Astrocyte of the cerebellum (primary cell): ENCODE results near the gene AAK1.

Source experiments
- DNase-seq: peaks from one replicate; pipeline ENCODE4 v3.0.0-alpha.2; 2011; ENCODE audit warnings: low read depth
- H3K4me3 ChIP-seq: 2 replicates; pipeline ENCODE4 v1.5.1; 2011; ENCODE audit warnings: mild to moderate bottlenecking, low read depth, low read length, moderate library complexity
- in situ Hi-C: cut with HindIII; loops from 2 replicates; pipeline ENCODE4 v1.10.0; 2017; ENCODE audit warnings: low sequenced_read_pairs
- TF ChIP-seq, protein P1 (sequence below): IDR thresholded peaks from 2 replicates; pipeline ENCODE4 v1.5.1; 2012; ENCODE audit warnings: low read length, low read depth, moderate library complexity, mild to moderate bottlenecking; ENCODE audit errors: missing control alignments

The AAK1 gene

GRCh38 chr2:69514819-69515218 is 128.7 kb downstream of the AAK1 start:
- TF ChIP-seq, protein P1, sequence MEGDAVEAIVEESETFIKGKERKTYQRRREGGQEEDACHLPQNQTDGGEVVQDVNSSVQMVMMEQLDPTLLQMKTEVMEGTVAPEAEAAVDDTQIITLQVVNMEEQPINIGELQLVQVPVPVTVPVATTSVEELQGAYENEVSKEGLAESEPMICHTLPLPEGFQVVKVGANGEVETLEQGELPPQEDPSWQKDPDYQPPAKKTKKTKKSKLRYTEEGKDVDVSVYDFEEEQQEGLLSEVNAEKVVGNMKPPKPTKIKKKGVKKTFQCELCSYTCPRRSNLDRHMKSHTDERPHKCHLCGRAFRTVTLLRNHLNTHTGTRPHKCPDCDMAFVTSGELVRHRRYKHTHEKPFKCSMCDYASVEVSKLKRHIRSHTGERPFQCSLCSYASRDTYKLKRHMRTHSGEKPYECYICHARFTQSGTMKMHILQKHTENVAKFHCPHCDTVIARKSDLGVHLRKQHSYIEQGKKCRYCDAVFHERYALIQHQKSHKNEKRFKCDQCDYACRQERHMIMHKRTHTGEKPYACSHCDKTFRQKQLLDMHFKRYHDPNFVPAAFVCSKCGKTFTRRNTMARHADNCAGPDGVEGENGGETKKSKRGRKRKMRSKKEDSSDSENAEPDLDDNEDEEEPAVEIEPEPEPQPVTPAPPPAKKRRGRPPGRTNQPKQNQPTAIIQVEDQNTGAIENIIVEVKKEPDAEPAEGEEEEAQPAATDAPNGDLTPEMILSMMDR, result no peak
- no peak for DNase-seq
- in situ Hi-C loops, result no loop called here
- no peak overlapping the region for H3K4me3 ChIP-seq

DNA sequence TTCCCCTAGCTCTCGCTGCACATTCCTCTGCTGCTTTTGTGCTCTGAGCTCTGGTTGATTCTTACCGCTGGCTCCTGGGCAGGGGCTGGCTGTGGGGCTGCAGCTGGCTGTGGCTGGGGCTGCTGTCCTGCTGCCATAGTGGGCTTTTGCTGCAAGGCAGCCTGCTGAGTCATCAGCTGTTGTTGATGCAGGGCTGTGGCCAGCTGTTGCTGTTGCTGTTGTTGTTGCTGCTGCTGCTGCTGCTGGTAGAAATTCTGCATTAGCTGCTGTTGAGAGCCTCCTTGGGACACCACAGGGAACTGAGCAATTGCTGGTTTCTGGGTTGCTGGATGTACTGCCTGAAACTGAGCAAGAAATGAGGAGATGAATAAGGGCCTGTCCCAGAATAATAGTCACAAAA is 129.1 kb downstream of the AAK1 start:
- DNase-seq, result peak; percentile 81
- in situ Hi-C loops, result no loop called here
- H3K4me3 ChIP-seq, result no peak overlapping the region
- TF ChIP-seq, protein P1, result peak; percentile 25

DNA sequence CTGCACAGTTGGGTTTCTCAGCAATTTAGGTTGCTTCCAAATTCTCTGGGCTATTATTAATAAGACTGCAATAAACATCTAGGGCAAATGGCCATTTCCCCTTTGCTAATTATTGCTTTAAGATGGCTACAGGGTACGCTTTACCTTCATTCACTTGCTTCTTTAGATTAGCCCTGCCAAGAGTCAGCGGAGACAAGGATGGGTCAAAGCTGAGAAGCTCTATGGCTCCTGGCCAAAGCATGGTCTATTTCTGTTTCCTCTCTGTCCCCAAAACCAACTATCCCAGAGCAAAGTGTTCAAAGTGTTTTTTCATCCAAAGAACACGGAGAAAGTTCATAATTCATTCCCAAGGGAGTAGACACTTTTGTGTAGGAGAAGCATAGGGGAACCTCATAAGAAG is 131.1 kb downstream of the AAK1 start:
- TF ChIP-seq, protein P1, result no peak
- H3K4me3 ChIP-seq, result no peak overlapping the region
- in situ Hi-C loops, result no loop called here
- no peak for DNase-seq

GRCh38 chr2:69510204-69510603 is 133.3 kb downstream of the AAK1 start:
- TF ChIP-seq, protein P1, result no peak
- in situ Hi-C loops, result no loop called here
- no peak for DNase-seq
- H3K4me3 ChIP-seq, result no peak overlapping the region

DNA sequence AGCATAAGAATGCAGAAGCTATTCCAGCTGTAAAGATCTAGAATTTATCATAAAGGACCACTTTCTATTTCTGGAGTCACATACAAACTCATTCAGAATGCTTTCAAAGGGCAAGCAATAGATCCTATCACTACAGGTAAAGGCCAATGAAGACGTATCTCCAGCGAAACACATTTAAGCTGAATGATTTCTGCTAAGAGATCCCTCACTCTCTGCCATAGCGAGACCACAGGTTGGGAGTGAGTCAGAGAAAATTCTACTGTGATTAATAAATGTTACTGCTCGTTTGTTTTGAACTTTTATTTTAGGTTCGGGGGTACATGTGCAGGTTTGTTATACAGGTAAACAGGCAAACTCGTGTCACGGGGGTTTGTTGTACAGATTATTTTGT is 133.8 kb downstream of the AAK1 start:
- H3K4me3 ChIP-seq, result no peak overlapping the region
- in situ Hi-C loops, result no loop called here
- no peak for DNase-seq
- TF ChIP-seq, protein P1, result no peak

DNA sequence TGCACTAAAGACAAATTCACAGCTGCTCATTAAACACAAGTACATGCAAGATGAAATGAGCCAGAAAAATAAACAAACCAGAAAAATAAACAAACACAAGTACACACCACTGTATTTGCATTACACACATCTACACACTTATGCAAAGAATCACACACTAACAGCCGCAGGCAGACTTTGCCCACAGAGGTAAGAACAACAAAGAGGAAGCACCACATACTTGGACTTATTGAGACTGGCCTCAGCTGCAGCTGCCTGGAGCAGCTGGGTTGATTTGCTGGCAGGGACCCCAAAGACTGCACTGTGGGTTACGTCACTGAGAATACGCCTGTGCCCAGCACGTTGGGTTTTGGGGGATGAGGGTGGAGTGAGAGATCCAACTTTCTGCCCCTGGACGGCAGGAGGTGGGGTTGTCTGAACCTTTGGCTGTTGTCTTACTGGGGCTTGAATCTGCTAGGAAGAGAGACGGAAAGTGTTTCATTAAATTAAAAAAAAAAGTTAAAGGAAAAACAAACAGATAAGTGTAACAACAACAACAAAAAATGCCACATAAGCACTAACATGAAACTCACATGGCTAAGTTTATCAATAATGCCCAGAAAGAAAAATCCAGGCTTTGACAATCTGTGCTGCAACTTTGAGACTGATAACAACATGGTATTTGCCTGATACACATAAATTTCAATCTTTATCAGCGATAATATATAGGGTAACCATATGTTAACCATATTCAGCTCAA is 134.4 kb downstream of the AAK1 start:
- TF ChIP-seq, protein P1, result no peak
- in situ Hi-C loops, result no loop called here
- H3K4me3 ChIP-seq, result no peak overlapping the region
- DNase-seq, result no peak
